PFSK-1 (cell line): Measurements from ENCODE around the gene TESK1.

Experiments used
- FOXP2 ChIP-seq: optimal IDR thresholded peaks from 2 replicates; pipeline ENCODE3; 2011; ENCODE audit warnings: borderline replicate concordance, control low read depth, inconsistent platforms; ENCODE audit not compliant: insufficient read depth; ENCODE audit errors: extremely low read length, extremely low read depth
- POLR2AphosphoS5 ChIP-seq: IDR thresholded peaks from 2 replicates; pipeline ENCODE4 v1.6.1; 2012; ENCODE audit warnings: low read depth, mild to moderate bottlenecking, control low read depth, low read length, moderate library complexity
- REST ChIP-seq, 2 experiments: IDR thresholded peaks; 2 replicates each; pipeline versions ENCODE4 v1.6.1 to v1.8.0; 2011 to 2012; ENCODE audit warnings: low read depth in 2 of 2, low read length in 2 of 2, control low read depth in 1 of 2, inconsistent platforms in 1 of 2, mild to moderate bottlenecking in 1 of 2, moderate library complexity in 1 of 2; ENCODE audit not compliant: insufficient read depth in 1 of 2
- SIN3A ChIP-seq: IDR thresholded peaks from 2 replicates; pipeline ENCODE4 v1.6.1; 2012; ENCODE audit warnings: mild to moderate bottlenecking, low read length, moderate library complexity, borderline replicate concordance; ENCODE audit not compliant: insufficient read depth

GRCh38 chr9:35575478-35575877 is 29.6 kb upstream of the TESK1 start:
- TF ChIP-seq FOXP2 (no peak), SIN3A (no peak), REST (IDR thresholded peaks at IDR 0.05; ENCODE audit: insufficient read depth in 1 of 2, low read depth in 2 of 2, low read length in 2 of 2) (no peak), POLR2AphosphoS5 (no peak)
